HG02588 (cell line): Measurements from ENCODE around the gene C11orf54.
"Not testable (repeated sequence)": the region's sequence is repeated elsewhere in the genome, so short reads cannot be mapped to it uniquely, and the experiment has no call there.

ENCODE experiments used
- ATAC-seq: cut with Tn5 transposase; IDR thresholded peaks from one replicate; pipeline ENCODE4 v1.9.1; 2021; ENCODE audit warnings: mild to moderate bottlenecking, moderate library complexity; ENCODE audit not compliant: unreplicated experiment

The C11orf54 gene

GRCh38 chr11:93734427-93735222, 6.8 kb upstream of the C11orf54 start:
- no peak for ATAC-seq

GRCh38 chr11:93735627-93736026, 5.8 kb upstream of the C11orf54 start:
- ATAC-seq, result no peak

- no peak for ATAC-seq
These were observed 5.3 kb upstream of the C11orf54 start for GRCh38 chr11:93736129-93736528.

GRCh38 chr11:93737904-93738612, 3.4 kb upstream of the C11orf54 start:
- no peak for ATAC-seq

GRCh38 chr11:93738647-93739081, 2.8 kb upstream of the C11orf54 start:
- ATAC-seq, result no peak

- no peak for ATAC-seq
These were observed 1.3 kb upstream of the C11orf54 start for GRCh38 chr11:93740031-93740729.

- ATAC-seq, result peak; percentile 44
These were observed 760 bp upstream of the C11orf54 start for GRCh38 chr11:93740730-93741093.

GRCh38 chr11:93741882-93742226, 382 bp downstream of the C11orf54 start:
- ATAC-seq, result peak; percentile 9

GRCh38 chr11:93743291-93743690, 1.8 kb downstream of the C11orf54 start:
- ATAC-seq, result no peak

- ATAC-seq, result no peak
These were observed 3.2 kb downstream of the C11orf54 start for GRCh38 chr11:93744669-93745004.

- ATAC-seq, result not testable (repeated sequence)
These were observed 3.7 kb downstream of the C11orf54 start for GRCh38 chr11:93745005-93745755.

- no peak for ATAC-seq
These were observed 4.6 kb downstream of the C11orf54 start for GRCh38 chr11:93746101-93746500.

- ATAC-seq, result peak; percentile 80
These were observed 5.7 kb downstream of the C11orf54 start for GRCh38 chr11:93747122-93747521.

GRCh38 chr11:93751001-93751400, 9.5 kb downstream of the C11orf54 start:
- ATAC-seq, result no peak

- no peak for ATAC-seq
These were observed 11.8 kb downstream of the C11orf54 start for GRCh38 chr11:93753241-93753640.

GRCh38 chr11:93756748-93757147, 15.3 kb downstream of the C11orf54 start:
- ATAC-seq, result peak; percentile 37

GRCh38 chr11:93757301-93757700, 15.8 kb downstream of the C11orf54 start:
- no peak for ATAC-seq

GRCh38 chr11:93757924-93758865, 16.7 kb downstream of the C11orf54 start:
- ATAC-seq, result no peak

- not testable (repeated sequence) for ATAC-seq
These were observed 17.7 kb downstream of the C11orf54 start for GRCh38 chr11:93759123-93759522.

GRCh38 chr11:93761910-93762309, 20.4 kb downstream of the C11orf54 start:
- ATAC-seq, result no peak
